ENCODE results near the gene SRPK2.
A peak's percentile ranks its signal among the peaks of the same experiment; 100 is the strongest.

Gene SRPK2

DNA sequence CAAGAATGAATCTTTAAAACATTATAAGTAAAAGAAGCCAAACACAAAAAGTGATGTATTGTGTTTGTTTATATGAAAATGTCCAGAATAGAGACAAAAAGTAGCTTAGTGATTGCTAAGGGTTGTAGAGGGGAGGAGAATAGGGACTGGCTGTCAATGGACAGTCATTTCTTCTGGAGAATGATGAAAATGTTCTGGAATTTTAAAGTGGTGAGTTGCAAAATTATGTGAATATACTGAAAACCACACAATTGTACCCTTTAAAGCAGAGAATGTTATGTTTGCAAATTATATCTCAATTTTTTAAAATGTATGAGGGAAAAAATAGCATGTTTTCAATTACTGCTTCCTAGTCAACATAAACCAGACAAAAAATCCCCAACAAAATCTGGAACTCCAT, 200.5 kb downstream of the SRPK2 start:
- no peak for DNase-seq (ENCODE audit: low read depth)
- TF ChIP-seq, protein P1, sequence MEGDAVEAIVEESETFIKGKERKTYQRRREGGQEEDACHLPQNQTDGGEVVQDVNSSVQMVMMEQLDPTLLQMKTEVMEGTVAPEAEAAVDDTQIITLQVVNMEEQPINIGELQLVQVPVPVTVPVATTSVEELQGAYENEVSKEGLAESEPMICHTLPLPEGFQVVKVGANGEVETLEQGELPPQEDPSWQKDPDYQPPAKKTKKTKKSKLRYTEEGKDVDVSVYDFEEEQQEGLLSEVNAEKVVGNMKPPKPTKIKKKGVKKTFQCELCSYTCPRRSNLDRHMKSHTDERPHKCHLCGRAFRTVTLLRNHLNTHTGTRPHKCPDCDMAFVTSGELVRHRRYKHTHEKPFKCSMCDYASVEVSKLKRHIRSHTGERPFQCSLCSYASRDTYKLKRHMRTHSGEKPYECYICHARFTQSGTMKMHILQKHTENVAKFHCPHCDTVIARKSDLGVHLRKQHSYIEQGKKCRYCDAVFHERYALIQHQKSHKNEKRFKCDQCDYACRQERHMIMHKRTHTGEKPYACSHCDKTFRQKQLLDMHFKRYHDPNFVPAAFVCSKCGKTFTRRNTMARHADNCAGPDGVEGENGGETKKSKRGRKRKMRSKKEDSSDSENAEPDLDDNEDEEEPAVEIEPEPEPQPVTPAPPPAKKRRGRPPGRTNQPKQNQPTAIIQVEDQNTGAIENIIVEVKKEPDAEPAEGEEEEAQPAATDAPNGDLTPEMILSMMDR (conservative IDR thresholded peaks at IDR 0.05; ENCODE audit: low read depth, low read length) = no peak
- H3K4me3 ChIP-seq (ENCODE audit: low read length) = no peak overlapping the region

DNA sequence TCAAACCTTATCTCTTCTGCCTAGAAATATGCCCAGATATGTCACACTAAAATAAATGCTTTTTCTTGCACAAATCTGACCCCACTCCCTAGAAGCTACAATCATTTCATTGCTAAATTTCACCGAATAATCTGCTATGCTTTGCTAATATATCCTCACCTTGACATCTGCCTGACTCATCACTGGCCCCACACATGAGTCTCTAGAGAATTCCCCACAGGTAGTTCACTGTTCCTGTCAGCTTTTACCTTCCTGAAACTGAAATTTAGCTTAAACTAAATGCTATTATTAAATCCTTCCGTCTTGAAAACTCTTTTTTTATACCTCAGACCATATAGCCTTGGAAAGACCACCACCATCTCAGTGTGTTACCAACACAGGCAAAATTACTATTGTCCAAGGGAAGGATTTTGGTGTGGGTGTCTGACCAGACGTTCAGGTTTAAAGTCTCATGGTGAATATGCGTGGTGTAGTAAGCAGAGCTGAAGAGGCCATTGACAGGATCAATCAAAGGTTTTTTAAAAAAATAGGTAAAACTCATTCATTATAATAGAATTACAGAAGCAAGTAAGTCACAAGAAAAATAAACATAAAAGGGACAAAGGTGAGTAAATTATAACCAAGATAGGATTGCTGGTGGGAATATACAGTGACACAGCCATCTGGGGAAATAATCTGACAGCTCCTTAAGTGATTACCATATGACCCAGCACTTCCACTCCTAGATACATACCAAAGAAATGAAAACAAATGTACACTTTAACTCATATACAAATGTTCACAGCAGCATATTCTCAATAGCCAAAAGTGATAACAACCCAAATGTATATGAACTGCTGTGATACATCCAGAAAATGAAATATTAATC, 201.2 kb downstream of the SRPK2 start:
- DNase-seq (ENCODE audit: low read depth) = no peak

DNA sequence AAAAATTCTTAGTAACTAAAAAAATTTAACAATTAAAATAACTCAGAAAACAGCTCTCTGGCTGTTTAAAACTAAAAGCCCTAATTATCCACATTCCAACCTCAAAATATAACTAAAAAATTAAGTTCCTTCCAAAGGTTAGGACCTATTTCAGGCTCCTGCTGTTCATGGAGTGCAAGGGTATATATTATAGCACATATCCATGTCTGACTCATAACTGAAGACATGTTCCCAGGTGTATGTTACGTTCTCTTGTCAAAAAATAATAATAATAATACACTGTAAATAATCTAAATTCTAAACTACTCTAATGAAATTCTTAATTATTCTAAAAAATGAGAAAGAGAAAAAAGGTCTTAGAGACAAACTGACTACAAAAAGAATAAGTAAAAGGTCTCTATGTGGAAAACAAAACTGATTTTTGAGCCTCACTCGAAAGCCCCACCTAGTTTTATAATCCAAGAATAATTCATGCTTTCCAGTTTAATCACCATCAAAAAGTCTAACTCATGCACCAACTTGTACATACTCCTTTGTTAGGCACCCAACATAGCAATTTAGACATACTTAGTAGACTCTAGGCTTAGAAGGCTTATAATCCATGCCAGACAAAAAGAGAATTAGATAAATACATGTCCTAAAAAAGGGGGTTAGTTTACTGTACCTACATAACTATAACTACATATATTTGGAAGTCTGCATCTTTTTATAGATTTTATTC, 203.3 kb downstream of the SRPK2 start:
- H3K4me3 ChIP-seq (ENCODE audit: low read length) = no peak overlapping the region
- peak; percentile 70 for DNase-seq (ENCODE audit: low read depth)
- TF ChIP-seq, protein P1 (conservative IDR thresholded peaks at IDR 0.05; ENCODE audit: low read depth, low read length) = no peak

More for the DNA sequence above, 201.2 kb downstream of the SRPK2 start:
- TF ChIP-seq, protein P1 (conservative IDR thresholded peaks at IDR 0.05; ENCODE audit: low read depth, low read length) = no peak
- no peak overlapping the region for H3K4me3 ChIP-seq (ENCODE audit: low read length)

DNA sequence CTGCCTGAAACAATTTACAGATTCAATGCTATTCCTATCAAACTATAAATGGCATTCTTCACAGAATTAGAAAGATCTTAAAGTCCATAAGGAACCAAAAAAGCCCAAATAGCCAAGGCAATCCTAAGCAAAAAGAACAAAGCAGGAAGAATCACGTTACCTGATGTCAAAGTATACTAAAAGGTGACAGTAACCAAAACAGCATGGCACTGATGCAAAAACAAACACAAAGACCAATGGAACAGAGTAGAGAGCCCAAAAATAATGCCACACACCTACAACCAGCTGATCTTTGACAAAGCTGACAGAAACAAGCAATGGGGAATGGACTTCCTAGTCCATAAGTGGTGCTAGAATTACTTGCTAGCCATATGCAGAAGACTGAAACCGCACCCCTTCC, 208.7 kb downstream of the SRPK2 start:
- no peak for DNase-seq (ENCODE audit: low read depth)
- TF ChIP-seq, protein P1 (conservative IDR thresholded peaks at IDR 0.05; ENCODE audit: low read depth, low read length) = no peak
- no peak overlapping the region for H3K4me3 ChIP-seq (ENCODE audit: low read length)

DNA sequence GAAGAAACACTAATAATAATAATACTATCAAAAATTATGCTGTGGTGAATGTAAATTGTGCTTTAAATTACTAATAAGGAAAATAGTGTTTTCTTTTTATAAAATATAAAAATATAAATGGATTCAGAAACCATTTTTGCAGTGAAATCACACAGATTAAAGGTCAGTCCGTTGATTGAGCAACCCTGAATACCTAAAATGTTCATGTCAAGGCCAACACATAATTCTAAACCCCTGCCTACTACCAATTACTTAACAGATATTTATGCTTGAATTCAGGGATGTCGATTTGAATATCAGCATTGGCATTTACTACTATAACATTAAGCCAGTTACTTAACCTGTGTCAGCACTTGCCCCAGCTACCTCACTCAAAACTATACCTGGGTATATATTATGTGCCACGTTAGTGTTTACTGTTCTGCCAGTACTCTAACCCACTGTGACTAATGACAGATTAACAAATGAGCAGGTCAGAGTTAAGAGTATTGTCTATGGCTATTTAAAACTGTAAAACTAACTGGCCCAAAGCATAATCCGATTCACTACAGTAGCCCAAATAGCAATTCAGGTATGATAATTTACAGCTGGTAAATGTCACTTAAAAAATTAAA, 209.7 kb downstream of the SRPK2 start:
- no peak for DNase-seq (ENCODE audit: low read depth)
- no peak overlapping the region for H3K4me3 ChIP-seq (ENCODE audit: low read length)
- TF ChIP-seq, protein P1 (conservative IDR thresholded peaks at IDR 0.05; ENCODE audit: low read depth, low read length) = no peak

DNA sequence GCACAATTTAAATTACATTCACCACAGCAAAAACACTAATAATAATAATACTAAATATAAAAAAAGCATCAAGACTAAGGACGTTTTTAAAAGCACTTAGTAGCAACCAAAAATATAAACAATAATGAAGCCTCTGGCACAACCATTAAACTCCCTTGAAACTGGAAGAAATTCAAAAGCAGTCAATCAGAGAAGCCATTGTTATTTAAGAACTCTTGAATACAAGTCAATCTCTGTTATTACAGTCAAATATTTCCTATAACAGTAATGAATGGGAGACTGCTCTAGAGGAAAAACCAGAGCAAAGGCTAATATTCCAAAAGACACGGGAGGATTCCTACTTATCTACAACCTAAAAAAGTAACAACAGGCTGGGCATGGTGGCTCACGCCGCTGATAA, 210.5 kb downstream of the SRPK2 start:
- DNase-seq (ENCODE audit: low read depth) = no peak
- TF ChIP-seq, protein P1 (conservative IDR thresholded peaks at IDR 0.05; ENCODE audit: low read depth, low read length) = no peak
- H3K4me3 ChIP-seq (ENCODE audit: low read length) = no peak overlapping the region

Measured in retinal pigment epithelial cell (primary cell).